GM10266 (cell line): ENCODE measurements around the gene PTPRM.

ENCODE experiments used
- DNase-seq: peaks from one replicate; pipeline ENCODE4 v3.0.0; 2012; ENCODE audit errors: extremely low spot score
- TF ChIP-seq, protein P1 (sequence below): IDR thresholded peaks from 2 replicates; pipeline ENCODE4 v1.5.1; 2012; ENCODE audit warnings: mild to moderate bottlenecking, low read depth; ENCODE audit not compliant: control insufficient read depth, insufficient read depth; ENCODE audit errors: missing control alignments

PTPRM gene

GRCh38 chr18:8362863-8363262, 795.7 kb downstream of the PTPRM start:
- TF ChIP-seq, protein P1, sequence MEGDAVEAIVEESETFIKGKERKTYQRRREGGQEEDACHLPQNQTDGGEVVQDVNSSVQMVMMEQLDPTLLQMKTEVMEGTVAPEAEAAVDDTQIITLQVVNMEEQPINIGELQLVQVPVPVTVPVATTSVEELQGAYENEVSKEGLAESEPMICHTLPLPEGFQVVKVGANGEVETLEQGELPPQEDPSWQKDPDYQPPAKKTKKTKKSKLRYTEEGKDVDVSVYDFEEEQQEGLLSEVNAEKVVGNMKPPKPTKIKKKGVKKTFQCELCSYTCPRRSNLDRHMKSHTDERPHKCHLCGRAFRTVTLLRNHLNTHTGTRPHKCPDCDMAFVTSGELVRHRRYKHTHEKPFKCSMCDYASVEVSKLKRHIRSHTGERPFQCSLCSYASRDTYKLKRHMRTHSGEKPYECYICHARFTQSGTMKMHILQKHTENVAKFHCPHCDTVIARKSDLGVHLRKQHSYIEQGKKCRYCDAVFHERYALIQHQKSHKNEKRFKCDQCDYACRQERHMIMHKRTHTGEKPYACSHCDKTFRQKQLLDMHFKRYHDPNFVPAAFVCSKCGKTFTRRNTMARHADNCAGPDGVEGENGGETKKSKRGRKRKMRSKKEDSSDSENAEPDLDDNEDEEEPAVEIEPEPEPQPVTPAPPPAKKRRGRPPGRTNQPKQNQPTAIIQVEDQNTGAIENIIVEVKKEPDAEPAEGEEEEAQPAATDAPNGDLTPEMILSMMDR: no peak
- DNase-seq: no peak

GRCh38 chr18:8364385-8364784, 797.3 kb downstream of the PTPRM start:
- no peak for DNase-seq
- TF ChIP-seq, protein P1: no peak

DNA sequence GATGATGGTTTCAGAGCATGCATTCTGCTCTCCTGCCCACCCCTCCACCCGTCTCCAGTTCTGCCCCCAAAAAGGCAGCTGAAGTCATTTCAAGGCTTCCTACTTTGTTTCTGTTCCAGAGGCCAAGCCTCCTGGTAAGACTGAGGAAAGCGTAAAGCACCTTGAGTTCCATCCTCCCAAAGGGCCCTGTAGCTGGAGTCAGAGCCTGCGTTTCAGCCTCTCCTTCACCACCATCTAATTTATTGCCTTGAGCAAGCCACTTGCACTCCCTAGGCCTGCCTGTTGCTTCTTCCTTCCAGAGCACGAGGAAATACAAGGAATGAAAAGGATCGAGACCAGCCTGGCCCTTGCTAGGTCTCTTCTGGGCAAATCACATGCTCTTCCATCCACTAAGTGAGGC, 797.9 kb downstream of the PTPRM start:
- TF ChIP-seq, protein P1: no peak

GRCh38 chr18:8365528-8365927, 798.4 kb downstream of the PTPRM start:
- TF ChIP-seq, protein P1: no peak
- no peak for DNase-seq

More for the DNA sequence above, 797.9 kb downstream of the PTPRM start:
- DNase-seq: no peak

DNA sequence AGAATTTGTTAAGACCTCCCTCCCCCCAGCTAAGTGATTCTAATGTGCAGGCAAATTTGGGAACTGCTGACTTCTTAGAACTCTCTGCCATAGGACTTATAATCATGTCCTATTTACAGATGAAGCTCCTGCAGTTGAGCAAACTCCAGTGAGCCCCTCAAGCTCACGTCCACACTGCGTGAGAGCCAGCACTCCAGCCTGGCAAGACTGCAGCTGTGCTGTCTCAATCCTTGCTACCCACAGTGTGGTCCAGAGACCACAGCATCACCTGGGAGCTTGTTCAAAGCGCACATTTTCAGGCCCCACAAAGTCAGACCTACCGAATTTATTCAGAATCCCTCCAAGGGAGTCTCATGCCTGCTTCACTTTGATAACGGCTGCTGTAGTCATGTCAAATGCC, 799.0 kb downstream of the PTPRM start:
- no peak for DNase-seq
- TF ChIP-seq, protein P1: no peak

GRCh38 chr18:8366656-8367055, 799.5 kb downstream of the PTPRM start:
- TF ChIP-seq, protein P1: no peak
- DNase-seq: no peak

GRCh38 chr18:8367217-8367988, 800.3 kb downstream of the PTPRM start:
- TF ChIP-seq, protein P1: peak; percentile 60
- DNase-seq: no peak
